Measurements from ENCODE around the gene USP31.
A peak's percentile ranks its signal among the peaks of the same experiment; 100 is the strongest.

The USP31 gene, protein sequence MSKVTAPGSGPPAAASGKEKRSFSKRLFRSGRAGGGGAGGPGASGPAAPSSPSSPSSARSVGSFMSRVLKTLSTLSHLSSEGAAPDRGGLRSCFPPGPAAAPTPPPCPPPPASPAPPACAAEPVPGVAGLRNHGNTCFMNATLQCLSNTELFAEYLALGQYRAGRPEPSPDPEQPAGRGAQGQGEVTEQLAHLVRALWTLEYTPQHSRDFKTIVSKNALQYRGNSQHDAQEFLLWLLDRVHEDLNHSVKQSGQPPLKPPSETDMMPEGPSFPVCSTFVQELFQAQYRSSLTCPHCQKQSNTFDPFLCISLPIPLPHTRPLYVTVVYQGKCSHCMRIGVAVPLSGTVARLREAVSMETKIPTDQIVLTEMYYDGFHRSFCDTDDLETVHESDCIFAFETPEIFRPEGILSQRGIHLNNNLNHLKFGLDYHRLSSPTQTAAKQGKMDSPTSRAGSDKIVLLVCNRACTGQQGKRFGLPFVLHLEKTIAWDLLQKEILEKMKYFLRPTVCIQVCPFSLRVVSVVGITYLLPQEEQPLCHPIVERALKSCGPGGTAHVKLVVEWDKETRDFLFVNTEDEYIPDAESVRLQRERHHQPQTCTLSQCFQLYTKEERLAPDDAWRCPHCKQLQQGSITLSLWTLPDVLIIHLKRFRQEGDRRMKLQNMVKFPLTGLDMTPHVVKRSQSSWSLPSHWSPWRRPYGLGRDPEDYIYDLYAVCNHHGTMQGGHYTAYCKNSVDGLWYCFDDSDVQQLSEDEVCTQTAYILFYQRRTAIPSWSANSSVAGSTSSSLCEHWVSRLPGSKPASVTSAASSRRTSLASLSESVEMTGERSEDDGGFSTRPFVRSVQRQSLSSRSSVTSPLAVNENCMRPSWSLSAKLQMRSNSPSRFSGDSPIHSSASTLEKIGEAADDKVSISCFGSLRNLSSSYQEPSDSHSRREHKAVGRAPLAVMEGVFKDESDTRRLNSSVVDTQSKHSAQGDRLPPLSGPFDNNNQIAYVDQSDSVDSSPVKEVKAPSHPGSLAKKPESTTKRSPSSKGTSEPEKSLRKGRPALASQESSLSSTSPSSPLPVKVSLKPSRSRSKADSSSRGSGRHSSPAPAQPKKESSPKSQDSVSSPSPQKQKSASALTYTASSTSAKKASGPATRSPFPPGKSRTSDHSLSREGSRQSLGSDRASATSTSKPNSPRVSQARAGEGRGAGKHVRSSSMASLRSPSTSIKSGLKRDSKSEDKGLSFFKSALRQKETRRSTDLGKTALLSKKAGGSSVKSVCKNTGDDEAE (N-terminal part only)

DNA sequence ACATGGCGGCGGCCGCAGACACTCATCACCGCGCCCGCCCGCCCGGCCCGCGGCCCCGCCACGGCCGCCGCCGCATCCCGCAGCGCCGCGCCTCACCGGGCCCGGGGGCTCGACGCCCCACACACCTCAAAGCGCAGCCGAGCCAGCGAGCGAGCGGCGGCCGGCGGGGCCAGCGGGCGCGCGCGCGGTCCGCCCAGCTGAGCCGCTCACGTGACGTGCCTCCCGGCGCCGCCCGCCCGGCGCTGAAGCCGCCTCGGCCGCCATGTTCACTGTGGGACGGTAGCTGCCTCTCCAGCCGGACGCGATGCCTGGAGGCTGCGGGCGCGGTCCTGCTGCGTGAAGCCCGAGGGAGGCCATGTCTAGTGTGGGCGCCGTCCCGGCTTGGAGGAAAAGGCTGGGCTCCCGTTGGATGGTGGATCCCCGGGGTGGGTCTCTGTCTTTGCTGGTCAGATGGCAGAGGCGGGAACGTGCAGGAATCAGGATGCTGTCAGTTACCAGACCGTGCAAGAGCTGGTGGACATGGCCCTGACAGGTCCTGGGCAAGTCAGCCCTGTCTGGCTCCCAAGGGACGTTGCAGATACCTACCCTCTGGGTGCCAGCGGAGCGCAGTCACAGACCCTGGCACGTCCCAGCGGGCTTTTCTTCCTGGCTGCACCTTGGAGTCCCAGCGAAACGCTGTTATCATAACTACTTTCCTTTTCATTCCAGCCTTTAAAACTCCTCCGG is at the start of gene USP31:
USP31 (minus strand) TSS at position 186 of the 726 bp plus-strand sequence; CDS start at position 4, 182 bp downstream.
- peak; percentile 93 to 98 (median 96) for DNase-seq
- intact Hi-C loops (cut with DNase I): no loop called here

- intact Hi-C loops (cut with DNase I): no loop called here
- DNase-seq: no peak
Measured at GRCh38 chr16:23196539-23196938, 47.3 kb upstream of the USP31 start.

DNA sequence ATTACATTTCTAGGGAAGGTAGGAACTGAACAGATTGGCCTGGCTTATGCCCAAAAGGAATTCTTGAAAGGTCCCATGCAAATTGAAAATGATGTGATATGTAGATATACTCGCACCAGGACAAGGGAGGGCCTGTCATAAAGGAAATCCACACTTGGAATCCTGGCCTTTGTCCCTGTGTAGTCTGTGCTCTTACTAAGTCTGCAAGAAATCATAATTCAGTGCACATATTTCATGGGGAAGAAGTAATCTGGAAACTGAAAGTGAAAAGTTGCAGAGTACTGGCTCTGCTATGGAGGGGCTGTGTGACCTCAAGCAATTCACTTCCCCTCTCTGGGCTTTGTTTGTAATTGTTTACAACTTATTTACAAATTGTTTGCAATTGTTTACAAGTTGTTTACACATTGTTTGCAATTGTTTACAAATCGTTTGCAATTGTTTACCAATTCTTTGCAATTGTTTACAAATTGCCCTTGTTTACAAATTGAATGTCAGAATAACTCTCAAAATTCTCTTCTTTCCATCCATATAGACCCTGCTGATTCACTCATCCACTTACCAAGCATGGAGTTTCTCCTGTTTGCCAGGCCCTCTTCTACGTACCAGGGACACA is 46.2 kb upstream of the USP31 start:
- intact Hi-C loops (cut with DNase I): no loop called here
- DNase-seq: no peak

DNA sequence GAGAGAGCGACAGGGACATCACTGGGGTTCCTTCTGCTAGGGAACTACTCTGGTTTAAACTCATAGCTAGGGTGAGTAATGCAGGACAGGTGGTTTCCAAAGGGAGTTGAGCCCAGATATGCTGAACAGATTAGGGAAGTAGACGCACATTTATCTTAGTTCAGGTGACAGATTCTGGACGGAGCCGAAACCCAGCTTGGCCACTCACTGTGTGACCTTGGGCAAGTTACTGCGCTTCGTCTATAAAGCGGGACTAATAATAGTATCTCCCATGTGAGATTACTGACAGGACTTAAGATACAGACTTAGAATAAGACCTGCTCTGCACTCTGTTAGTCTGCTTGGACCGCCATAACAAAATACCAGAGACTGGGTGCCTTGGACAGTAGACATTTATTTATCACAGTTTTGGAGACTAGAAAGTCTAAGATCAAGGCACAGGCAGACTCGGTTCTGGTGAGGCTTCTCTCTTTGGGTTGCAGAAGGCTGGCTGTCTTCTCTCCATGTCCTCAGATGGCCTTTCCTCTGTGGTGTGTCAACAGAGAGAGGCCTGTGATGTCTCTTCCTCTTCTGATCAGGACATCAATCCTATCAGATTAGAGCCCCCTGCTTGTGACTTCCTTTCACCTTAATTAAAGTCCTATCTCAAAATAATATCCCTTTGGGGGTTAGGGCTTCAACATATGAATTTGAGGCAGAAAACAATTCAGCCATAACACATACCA is 45.4 kb upstream of the USP31 start:
- DNase-seq: no peak
- intact Hi-C loops (cut with DNase I): no loop called here

DNA sequence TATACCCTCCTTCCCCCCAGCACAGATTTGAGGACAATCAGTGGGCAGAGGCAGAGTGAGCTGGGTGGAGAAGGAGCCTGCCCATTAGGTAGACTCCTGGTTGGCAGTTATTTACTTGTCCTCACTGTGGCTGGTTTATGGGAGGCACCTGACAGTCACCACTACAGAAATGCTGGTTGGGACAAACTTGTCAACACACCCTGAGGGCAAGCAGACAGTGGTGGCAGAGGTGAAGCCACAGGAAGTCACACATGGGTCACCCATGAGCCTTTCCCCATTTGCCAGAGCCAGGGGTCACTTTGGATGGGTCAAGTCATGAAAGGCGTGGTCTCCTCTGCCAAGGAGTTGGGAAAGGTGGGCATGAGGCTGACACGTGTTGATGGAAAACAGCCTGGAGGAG is 39.7 kb upstream of the USP31 start:
- intact Hi-C loops (cut with DNase I): no loop called here
- DNase-seq: no peak

DNA sequence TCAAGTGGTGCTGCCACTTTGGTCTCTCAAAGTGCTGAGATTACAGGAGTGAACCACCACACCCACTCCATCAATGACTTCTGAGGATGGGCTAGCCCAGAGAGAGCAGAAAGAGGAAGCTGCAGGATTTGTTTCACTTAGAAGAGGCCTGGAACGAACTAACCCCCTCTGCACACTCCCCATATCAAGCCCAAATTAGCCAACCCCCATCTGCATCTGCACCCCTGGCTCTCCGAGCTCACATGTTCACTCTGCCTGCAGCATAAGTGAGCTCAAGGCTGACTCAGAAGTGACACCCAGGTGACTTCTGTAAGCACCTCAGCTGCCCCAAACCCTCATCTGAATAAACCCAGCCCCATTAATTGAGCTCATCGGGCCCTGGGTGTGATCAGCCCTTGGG is 38.1 kb upstream of the USP31 start:
- intact Hi-C loops (cut with DNase I): no loop called here
- DNase-seq: no peak

DNA sequence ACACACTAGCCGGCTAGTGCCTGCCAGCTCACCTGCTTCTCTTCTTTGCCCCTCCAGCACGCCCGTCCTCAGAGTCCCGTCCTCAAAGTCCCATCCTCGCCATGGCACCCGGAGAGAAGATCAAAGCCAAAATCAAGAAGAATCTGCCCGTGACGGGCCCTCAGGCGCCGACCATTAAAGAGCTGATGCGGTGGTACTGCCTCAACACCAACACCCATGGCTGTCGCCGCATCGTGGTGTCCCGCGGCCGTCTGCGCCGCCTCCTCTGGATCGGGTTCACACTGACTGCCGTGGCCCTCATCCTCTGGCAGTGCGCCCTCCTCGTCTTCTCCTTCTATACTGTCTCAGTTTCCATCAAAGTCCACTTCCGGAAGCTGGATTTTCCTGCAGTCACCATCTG is 36.9 kb upstream of the USP31 start:
- DNase-seq: no peak
- intact Hi-C loops (cut with DNase I): no loop called here

- DNase-seq: no peak
Measured at GRCh38 chr16:23185656-23186055, 36.4 kb upstream of the USP31 start.

GRCh38 chr16:23183543-23183862 is 34.3 kb upstream of the USP31 start:
- intact Hi-C loops (cut with DNase I): loop anchor here (2.0 kb wide), 1 partner anchor 251 kb away; no protein-coding TSS in a partner anchor
- DNase-seq: no peak

More at GRCh38 chr16:23185656-23186055, 36.4 kb upstream of the USP31 start:
- intact Hi-C loops (cut with DNase I): no loop called here

DNA sequence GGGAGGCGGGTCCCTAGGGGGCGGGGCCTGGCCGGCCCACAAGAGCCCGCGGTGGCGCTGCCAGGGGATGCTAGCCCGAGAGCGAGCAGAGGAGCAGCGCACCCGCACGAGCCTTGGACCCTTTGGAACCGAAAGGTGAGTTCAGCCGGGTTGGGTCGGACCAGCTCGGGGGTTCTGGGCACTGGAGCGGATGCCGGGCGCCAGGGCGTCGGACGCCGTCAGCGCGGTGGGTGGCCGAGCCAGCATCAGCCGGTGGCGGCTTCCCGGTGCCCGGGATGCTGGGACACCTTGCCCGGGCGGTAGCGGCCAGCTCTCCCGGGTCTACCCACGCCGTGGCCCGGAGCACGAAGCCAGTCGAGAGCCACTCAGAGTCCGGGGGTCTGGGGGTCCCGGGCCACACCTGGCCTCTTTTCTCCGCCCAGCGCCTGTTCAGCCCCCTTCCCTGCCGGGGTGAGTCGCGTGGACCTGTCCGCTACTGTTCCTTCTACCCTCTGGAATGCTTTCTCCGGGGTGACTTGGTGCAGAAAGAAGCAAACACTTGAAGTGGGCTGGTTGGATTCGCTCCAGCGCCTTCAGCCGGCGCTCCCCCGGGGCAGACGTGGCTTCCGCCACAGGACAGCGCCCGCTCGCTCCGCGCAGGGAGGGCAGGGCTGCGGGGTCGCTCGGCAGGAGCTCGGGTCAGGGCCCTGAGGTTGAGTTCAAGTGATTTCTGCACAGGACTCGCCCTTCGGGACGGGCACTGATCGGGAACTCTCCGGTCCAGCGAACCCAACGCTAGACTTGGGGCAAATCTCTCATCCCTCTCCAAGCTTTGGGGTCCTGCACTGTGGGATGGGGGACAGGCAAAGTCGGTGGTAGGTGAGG is 33.7 kb upstream of the USP31 start, which contains the start of gene SCNN1G:
SCNN1G (plus strand) TSS at position 67 of the 864 bp plus-strand sequence. CDS start 3,527 bp downstream, outside the sequence.
- peak in 2 of 42 donors; percentile 5 to 15 for DNase-seq
- intact Hi-C loops (cut with DNase I): loop anchor here (2.0 kb wide), 1 partner anchor 252 kb away; no protein-coding TSS in a partner anchor

- intact Hi-C loops (cut with DNase I): loop anchor here (2.0 kb wide), 1 partner anchor 253 kb away; no protein-coding TSS in a partner anchor
- peak; percentile 37 to 87 (median 74) for DNase-seq
Measured at GRCh38 chr16:23182206-23182678, 33.0 kb upstream of the USP31 start.

- intact Hi-C loops (cut with DNase I): no loop called here
- DNase-seq: no peak
Measured at GRCh38 chr16:23181506-23181905, 32.3 kb upstream of the USP31 start.

GRCh38 chr16:23175651-23176050 is 26.4 kb upstream of the USP31 start:
- intact Hi-C loops (cut with DNase I): no loop called here
- no peak for DNase-seq

GRCh38 chr16:23174622-23175021 is 25.4 kb upstream of the USP31 start:
- intact Hi-C loops (cut with DNase I): no loop called here
- DNase-seq: no peak

DNA sequence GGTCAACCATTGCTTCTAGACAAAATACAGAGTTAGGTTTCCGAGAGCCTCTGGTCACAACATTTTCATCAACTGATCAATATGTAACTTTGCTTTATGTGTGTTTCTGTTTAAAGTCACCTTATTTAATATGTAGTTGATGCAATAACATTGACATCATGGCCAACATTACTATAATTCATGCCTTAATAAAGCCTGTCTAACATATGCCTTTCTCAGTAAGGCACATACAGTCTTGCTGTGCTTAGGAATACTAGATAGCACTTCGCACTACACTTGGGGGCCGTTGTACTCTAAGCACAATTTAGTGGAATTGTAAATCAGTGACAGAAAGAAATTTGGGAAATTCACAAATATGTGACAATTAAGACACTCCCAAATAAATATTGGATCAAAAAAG is 23.7 kb upstream of the USP31 start:
- DNase-seq: no peak
- intact Hi-C loops (cut with DNase I): no loop called here

- no peak for DNase-seq
- intact Hi-C loops (cut with DNase I): no loop called here
Measured at GRCh38 chr16:23172583-23172982, 23.3 kb upstream of the USP31 start.
